Stomach (tissue), 9 donors: ENCODE results near the gene SCARF1. TPM values are rescaled to one million over a fixed set of nuclear protein-coding genes. Genes with fewer than 3 reads are reported as not detected.

Experiments used
- DNase-seq, 2 donors: peaks; one replicate each; pipeline versions ENCODE4 v3.0.0 to v3.0.0-alpha.2; 2013 to 2019
- H3K27ac ChIP-seq, 5 donors: fragments of 200-600 bp in 4 of 5; sonication (generic) in 4 of 5; one replicate each; pipeline ENCODE4 v1.5.1; 2013 to 2019; ENCODE audit warnings: mild to moderate bottlenecking in 1 of 5, moderate library complexity in 1 of 5
- H3K27me3 ChIP-seq, 3 donors: fragments of 200-600 bp; sonication (generic); one replicate each; pipeline ENCODE4 v1.5.1; 2017 to 2019; ENCODE audit warnings: mixed run types in 1 of 3
- H3K36me3 ChIP-seq, 4 donors: fragments of 200-600 bp; sonication (generic); 1 replicate in 3 of 4; 2 replicates in 1 of 4; pipeline ENCODE4 v1.5.1; 2016 to 2019
- H3K4me1 ChIP-seq, 4 donors: fragments of 200-600 bp; sonication (generic); one replicate each; pipeline ENCODE4 v1.5.1; 2016 to 2019
- H3K4me3 ChIP-seq, 4 donors: fragments of 200-600 bp; sonication (generic) in 3 of 4; one replicate each; pipeline ENCODE4 v1.5.1; 2016 to 2019; ENCODE audit warnings: mild to moderate bottlenecking in 1 of 4
- H3K9me3 ChIP-seq, 4 donors: fragments of 200-600 bp; sonication (generic); one replicate each; pipeline ENCODE4 v1.5.1; 2016 to 2019
- CTCF ChIP-seq, 7 experiments: fragments of 450-650 bp in 4 of 7; fragments of 200-600 bp in 3 of 7; sonication (generic) in 3 of 7; IDR thresholded peaks; one replicate each; pipeline ENCODE4 v1.5.1; 2016 to 2019; ENCODE audit warnings: antibody characterized with exemption in 7 of 7, control low read depth in 2 of 7, mild to moderate bottlenecking in 1 of 7
- EP300 ChIP-seq: sonication (generic); formaldehyde crosslinking; IDR thresholded peaks from one replicate; pipeline ENCODE4 v1.6.1; 2017; ENCODE audit warnings: antibody characterized with exemption
- POLR2A ChIP-seq, 4 donors: fragments of 450-650 bp; IDR thresholded peaks; one replicate each; pipeline ENCODE4 v1.6.1; 2016; ENCODE audit warnings: antibody characterized with exemption in 4 of 4, control low read depth in 2 of 4, mild to moderate bottlenecking in 1 of 4, moderate library complexity in 1 of 4
- POLR2AphosphoS5 ChIP-seq, 3 donors: sonication (generic); formaldehyde crosslinking; IDR thresholded peaks; one replicate each; pipeline ENCODE4 v1.6.1; 2016; ENCODE audit warnings: antibody characterized with exemption in 3 of 3
- WGBS, 5 donors: extraction: QIAGEN DNeasy Blood & Tissue Kit in 3 of 5; methylation state at CpG; one replicate each; pipeline versions ENCODE4 v1.1.5 to v1.1.7; 2013 to 2018; 5-methylcytosine and 5-hydroxymethylcytosine counted together
- intact Hi-C: fragments of 100-400 bp; cut with DNase I; formaldehyde crosslinking; loops from one replicate; pipeline ENCODE4 v1.15.1; 2023; ENCODE audit warnings: low total_unique reads
- polyA plus RNA-seq, 3 donors: library from polyadenylated mRNA; stranded (reverse); fragments of 200-250 nt; gene quantifications; one replicate each; pipeline ENCODE4 v1.2.3, GENCODE V29; 2013
- total RNA-seq, 5 donors: library from RNA; depleted of rRNA; stranded (reverse); fragments of >200 nt; gene quantifications; one replicate each; pipeline versions ENCODE4 v1.1.0 to v1.2.3, GENCODE V29; 2014 to 2016
- donor health status: healthy with polysubstance abuse.
- donor health status: Bipolar disorder and iron deficiency.
- donor health status: healthy.

The SCARF1 gene
- total and polyA plus RNA-seq, 8 donors, result 1.4 to 119 (median 5.6) TPM

GRCh38 chr17:1591474-1592090 is 54.0 kb downstream of the SCARF1 start:
- H3K27me3 ChIP-seq, result no peaks in the 10 kb centered on the region
- intact Hi-C loops, result no loop called here
- WGBS, 5 donors, result 91 to 95% (median 92%) methylated on average over 23 to 40 of the region's 40 CpGs
- DNase-seq, result no peak
- no peak overlapping the region for H3K4me3 ChIP-seq
- H3K4me1 ChIP-seq, result peaks cover 14 to 28% (median 25%) of the 10 kb centered on the region in 4 donors
- TF ChIP-seq CTCF (IDR thresholded peaks at IDR 0.05) (no peak), POLR2AphosphoS5 (IDR thresholded peaks at IDR 0.05) (no peak), EP300 (no peak), POLR2A (IDR thresholded peaks at IDR 0.05) (no peak)
- H3K36me3 ChIP-seq, result peaks cover 0 to 34% (median 30%) of the 10 kb centered on the region in 4 donors
- H3K9me3 ChIP-seq, result no peaks in the 10 kb centered on the region
- peak overlapping the region in 3 of 5 donors; percentile 72 to 88 (median 74) for H3K27ac ChIP-seq

- Histone ChIP-seq H3K27ac (peak overlapping the region; percentile 72 to 88 (median 82)), H3K36me3 (peaks cover 2 to 41% (median 35%) of the 10 kb centered on the region in 4 donors), H3K9me3 (no peaks in the 10 kb centered on the region), H3K4me1 (peaks cover 14 to 28% (median 25%) of the 10 kb centered on the region in 4 donors), H3K27me3 (no peaks in the 10 kb centered on the region), H3K4me3 (peak overlapping the region in 1 of 4 donors; percentile 15)
- intact Hi-C loops, result no loop called here
- peak in 1 of 2 donors; percentile 6 for DNase-seq
- TF ChIP-seq EP300, result no peak
- TF ChIP-seq POLR2AphosphoS5 (IDR thresholded peaks at IDR 0.05), result no peak
- TF ChIP-seq CTCF (IDR thresholded peaks at IDR 0.05), result no peak
- TF ChIP-seq POLR2A (IDR thresholded peaks at IDR 0.05), result no peak
- WGBS, 5 donors, result 84 to 91% (median 89%) methylated on average over 18 to 38 of the region's 38 CpGs
Observed at GRCh38 chr17:1590747-1591473, 54.6 kb downstream of the SCARF1 start.

GRCh38 chr17:1590029-1590746 is 55.3 kb downstream of the SCARF1 start:
- no peaks in the 10 kb centered on the region for H3K9me3 ChIP-seq
- WGBS, 5 donors, result 27 to 36% (median 32%) methylated on average over 14 to 19 of the region's 19 CpGs
- H3K27me3 ChIP-seq, result no peaks in the 10 kb centered on the region
- DNase-seq, result peak; percentile 79 to 85
- TF ChIP-seq CTCF (IDR thresholded peaks at IDR 0.05), result no peak
- TF ChIP-seq EP300, result peak; percentile 73
- TF ChIP-seq POLR2A (IDR thresholded peaks at IDR 0.05), result no peak
- peak; percentile 38 to 74 (median 45) for TF ChIP-seq POLR2AphosphoS5 (IDR thresholded peaks at IDR 0.05)
- peaks cover 7 to 48% (median 42%) of the 10 kb centered on the region in 4 donors for H3K36me3 ChIP-seq
- H3K4me3 ChIP-seq, result peak overlapping the region in 1 of 4 donors; percentile 15
- peaks cover 14 to 28% (median 25%) of the 10 kb centered on the region in 4 donors for H3K4me1 ChIP-seq
- H3K27ac ChIP-seq, result peak overlapping the region; percentile 72 to 88 (median 82)
- intact Hi-C loops, result no loop called here
